Loucy (cell line): ENCODE data around the gene NFYB.

Experiments used
- EZH2phosphoT487 ChIP-seq: fragments of 200-600 bp; IDR thresholded peaks from 2 replicates; pipeline ENCODE4 v1.6.1; 2018; ENCODE audit warnings: antibody characterized with exemption, mild to moderate bottlenecking, moderate library complexity, borderline replicate concordance
- TF ChIP-seq, protein P1 (sequence below): fragments of 200-600 bp; sonication (generic); conservative IDR thresholded peaks from 2 replicates; pipeline ENCODE4 v1.5.1; 2014; ENCODE audit warnings: mild to moderate bottlenecking, antibody characterized with exemption, low read length

DNA sequence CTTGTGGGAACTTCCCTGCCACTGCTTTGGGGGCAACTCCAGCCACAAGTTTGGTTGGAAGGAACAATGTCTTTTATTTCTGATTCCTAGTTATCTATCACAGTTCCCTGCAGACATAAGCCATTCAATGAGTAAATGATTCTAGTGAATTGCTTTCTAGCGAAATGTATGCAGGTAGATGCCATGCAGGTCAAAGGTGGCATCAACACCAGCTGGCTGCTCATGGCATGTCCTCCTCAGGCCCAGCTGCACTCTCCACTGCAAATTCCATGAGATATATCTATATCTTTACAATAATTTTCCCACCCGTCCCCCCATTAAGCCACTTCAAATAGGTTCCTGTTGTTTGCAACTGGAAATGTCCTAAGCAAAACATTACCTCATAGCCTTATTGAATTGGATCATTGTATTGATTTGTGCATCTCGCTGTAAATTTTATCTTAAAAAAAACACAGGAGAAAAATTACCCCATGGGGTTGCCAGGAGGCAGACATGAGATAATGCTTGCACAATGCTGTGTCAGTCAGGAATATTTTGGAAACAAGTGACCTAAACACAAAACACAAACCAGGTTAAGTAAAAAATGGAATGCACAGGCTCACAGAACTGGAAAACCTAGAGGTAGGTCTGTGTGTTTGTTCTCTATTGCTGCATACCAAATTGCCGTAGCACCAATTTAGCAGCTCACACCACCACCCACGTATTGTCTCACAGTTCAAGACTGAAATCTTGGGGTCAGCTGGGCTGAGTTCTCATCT is 44.8 kb upstream of the NFYB start:
- TF ChIP-seq, protein P1, sequence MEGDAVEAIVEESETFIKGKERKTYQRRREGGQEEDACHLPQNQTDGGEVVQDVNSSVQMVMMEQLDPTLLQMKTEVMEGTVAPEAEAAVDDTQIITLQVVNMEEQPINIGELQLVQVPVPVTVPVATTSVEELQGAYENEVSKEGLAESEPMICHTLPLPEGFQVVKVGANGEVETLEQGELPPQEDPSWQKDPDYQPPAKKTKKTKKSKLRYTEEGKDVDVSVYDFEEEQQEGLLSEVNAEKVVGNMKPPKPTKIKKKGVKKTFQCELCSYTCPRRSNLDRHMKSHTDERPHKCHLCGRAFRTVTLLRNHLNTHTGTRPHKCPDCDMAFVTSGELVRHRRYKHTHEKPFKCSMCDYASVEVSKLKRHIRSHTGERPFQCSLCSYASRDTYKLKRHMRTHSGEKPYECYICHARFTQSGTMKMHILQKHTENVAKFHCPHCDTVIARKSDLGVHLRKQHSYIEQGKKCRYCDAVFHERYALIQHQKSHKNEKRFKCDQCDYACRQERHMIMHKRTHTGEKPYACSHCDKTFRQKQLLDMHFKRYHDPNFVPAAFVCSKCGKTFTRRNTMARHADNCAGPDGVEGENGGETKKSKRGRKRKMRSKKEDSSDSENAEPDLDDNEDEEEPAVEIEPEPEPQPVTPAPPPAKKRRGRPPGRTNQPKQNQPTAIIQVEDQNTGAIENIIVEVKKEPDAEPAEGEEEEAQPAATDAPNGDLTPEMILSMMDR, result no peak
- no peak for TF ChIP-seq EZH2phosphoT487
